Esophagus muscularis mucosa (tissue), 4 donors: ENCODE results near the gene NRF1. TPM values are rescaled to one million over a fixed set of nuclear protein-coding genes. Genes with fewer than 3 reads are reported as not detected.
"Not testable (repeated sequence)": the region's sequence is repeated elsewhere in the genome, so short reads cannot be mapped to it uniquely, and the experiment has no call there.

Experiments used
- DNase-seq: peaks from one replicate; pipeline ENCODE4 v3.0.0-alpha.2; 2017; ENCODE audit errors: extremely low spot score
- H3K27ac ChIP-seq, 4 donors: fragments of 200-600 bp; sonication (generic); replicated peaks in 1 of 4; 1 replicate in 3 of 4; 2 replicates in 1 of 4; pipeline ENCODE4 v1.5.1; 2016 to 2019; ENCODE audit warnings: mild to moderate bottlenecking in 1 of 4
- H3K27me3 ChIP-seq, 4 donors: fragments of 200-600 bp; sonication (generic); one replicate each; pipeline versions ENCODE4 v1.5.1 to v1.6.0; 2016 to 2019
- H3K36me3 ChIP-seq, 4 donors: fragments of 200-600 bp; sonication (generic); one replicate each; pipeline ENCODE4 v1.5.1; 2016 to 2019
- H3K4me1 ChIP-seq, 4 donors: fragments of 200-600 bp; sonication (generic); one replicate each; pipeline ENCODE4 v1.5.1; 2016 to 2019
- H3K4me3 ChIP-seq, 4 donors: fragments of 200-600 bp; sonication (generic); 1 replicate in 2 of 4; 2 replicates in 2 of 4; pipeline ENCODE4 v1.5.1; 2016 to 2019; ENCODE audit warnings: mild to moderate bottlenecking in 4 of 4, moderate library complexity in 1 of 4
- H3K9me3 ChIP-seq, 4 donors: fragments of 200-600 bp; sonication (generic); 1 replicate in 3 of 4; 2 replicates in 1 of 4; pipeline ENCODE4 v1.5.1; 2016 to 2019
- EP300 ChIP-seq: sonication (generic); formaldehyde crosslinking; IDR thresholded peaks from one replicate; pipeline ENCODE4 v1.6.1; 2017; ENCODE audit warnings: antibody characterized with exemption
- POLR2A ChIP-seq: fragments of 450-650 bp; IDR thresholded peaks from one replicate; pipeline ENCODE4 v1.6.1; 2017; ENCODE audit warnings: antibody characterized with exemption, moderate library complexity, mild to moderate bottlenecking, low read depth
- POLR2AphosphoS5 ChIP-seq, 2 donors: sonication (generic); formaldehyde crosslinking; IDR thresholded peaks; one replicate each; pipeline ENCODE4 v1.6.1; 2017; ENCODE audit warnings: antibody characterized with exemption in 2 of 2
- WGBS: methylation state at CpG from one replicate; pipeline ENCODE4 v1.1.5; 2018; 5-methylcytosine and 5-hydroxymethylcytosine counted together
- intact Hi-C: fragments of 100-400 bp; cut with DNase I; formaldehyde crosslinking; loops from one replicate; pipeline ENCODE4 v1.15.1; 2023
- total RNA-seq, 4 donors: library from RNA; depleted of rRNA; stranded (reverse); fragments of >200 nt; gene quantifications; one replicate each; pipeline versions ENCODE4 v1.1.0 to v1.2.1, GENCODE V29; 2016
- TF ChIP-seq, protein P1 (sequence below), 3 experiments: fragments of 200-600 bp in 2 of 3; fragments of 450-650 bp in 1 of 3; sonication (generic) in 2 of 3; IDR thresholded peaks; one replicate each; pipeline ENCODE4 v1.5.1; 2017 to 2019; ENCODE audit warnings: antibody characterized with exemption in 3 of 3, mild to moderate bottlenecking in 2 of 3, moderate library complexity in 1 of 3

Gene NRF1
- total RNA-seq, 4 donors from 2014 or later: 8.7 to 19.1 (median 15.9) TPM

DNA sequence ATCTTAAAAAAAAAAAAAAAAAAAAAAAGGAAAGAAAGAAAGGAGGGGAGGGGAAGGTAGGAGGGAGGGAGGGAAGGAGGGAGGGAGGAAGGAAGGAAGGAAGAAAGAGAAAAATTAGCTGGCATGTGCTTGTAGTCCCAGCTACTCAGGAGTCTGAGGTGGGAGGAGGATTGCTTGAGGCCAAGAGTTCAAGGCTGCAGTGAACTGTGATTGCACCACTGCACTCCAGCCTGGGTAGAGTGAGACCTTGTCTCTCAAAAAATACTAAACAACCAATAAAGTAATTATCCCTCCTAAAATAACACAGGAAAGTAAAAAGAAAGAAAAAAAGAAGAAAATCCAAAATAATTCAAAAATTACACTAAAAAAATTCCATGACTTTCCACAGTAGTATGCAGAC is 13.8 kb upstream of the NRF1 start:
- H3K4me3 ChIP-seq: no peak overlapping the region
- TF ChIP-seq EP300 (no peak), POLR2AphosphoS5 (IDR thresholded peaks at IDR 0.05) (no peak), POLR2A (no peak)
- TF ChIP-seq, protein P1, sequence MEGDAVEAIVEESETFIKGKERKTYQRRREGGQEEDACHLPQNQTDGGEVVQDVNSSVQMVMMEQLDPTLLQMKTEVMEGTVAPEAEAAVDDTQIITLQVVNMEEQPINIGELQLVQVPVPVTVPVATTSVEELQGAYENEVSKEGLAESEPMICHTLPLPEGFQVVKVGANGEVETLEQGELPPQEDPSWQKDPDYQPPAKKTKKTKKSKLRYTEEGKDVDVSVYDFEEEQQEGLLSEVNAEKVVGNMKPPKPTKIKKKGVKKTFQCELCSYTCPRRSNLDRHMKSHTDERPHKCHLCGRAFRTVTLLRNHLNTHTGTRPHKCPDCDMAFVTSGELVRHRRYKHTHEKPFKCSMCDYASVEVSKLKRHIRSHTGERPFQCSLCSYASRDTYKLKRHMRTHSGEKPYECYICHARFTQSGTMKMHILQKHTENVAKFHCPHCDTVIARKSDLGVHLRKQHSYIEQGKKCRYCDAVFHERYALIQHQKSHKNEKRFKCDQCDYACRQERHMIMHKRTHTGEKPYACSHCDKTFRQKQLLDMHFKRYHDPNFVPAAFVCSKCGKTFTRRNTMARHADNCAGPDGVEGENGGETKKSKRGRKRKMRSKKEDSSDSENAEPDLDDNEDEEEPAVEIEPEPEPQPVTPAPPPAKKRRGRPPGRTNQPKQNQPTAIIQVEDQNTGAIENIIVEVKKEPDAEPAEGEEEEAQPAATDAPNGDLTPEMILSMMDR (IDR thresholded peaks at IDR 0.05): no peak
- intact Hi-C loops: no loop called here
- H3K4me1 ChIP-seq: no peaks in the 10 kb centered on the region
- no peaks in the 10 kb centered on the region for H3K9me3 ChIP-seq
- H3K27me3 ChIP-seq: peaks cover 0 to 10% (median 0%) of the 10 kb centered on the region in 4 donors
- DNase-seq: no peak
- no peaks in the 10 kb centered on the region for H3K36me3 ChIP-seq
- H3K27ac ChIP-seq: no peak overlapping the region

DNA sequence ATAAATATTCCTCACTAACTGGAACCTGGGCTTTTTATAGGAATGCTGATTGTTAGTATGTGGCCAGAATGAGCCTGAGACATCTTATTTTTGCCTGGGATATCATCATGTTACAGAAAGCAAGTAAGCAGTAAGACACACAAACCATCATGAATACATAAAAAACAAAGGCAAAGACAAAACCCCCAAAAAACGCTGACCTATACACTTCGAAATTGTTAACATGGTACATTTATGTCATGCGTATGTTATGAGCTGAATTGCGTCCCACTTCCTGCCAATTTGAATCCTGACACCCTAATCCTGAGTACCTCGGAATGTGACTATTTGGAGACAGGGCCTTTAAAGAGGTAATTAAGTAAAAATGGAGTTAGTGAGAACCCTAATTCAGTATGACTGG is 12.3 kb upstream of the NRF1 start:
- no peak for DNase-seq
- H3K4me3 ChIP-seq: no peak overlapping the region
- intact Hi-C loops: no loop called here
- H3K4me1 ChIP-seq: no peaks in the 10 kb centered on the region
- TF ChIP-seq EP300 (no peak), POLR2A (no peak)
- no peaks in the 10 kb centered on the region for H3K9me3 ChIP-seq
- peaks cover 0 to 10% (median 0%) of the 10 kb centered on the region in 4 donors for H3K27me3 ChIP-seq
- H3K36me3 ChIP-seq: no peaks in the 10 kb centered on the region
- 90% methylated on average over 5 of the region's 5 CpGs for WGBS
- H3K27ac ChIP-seq: no peak overlapping the region

DNA sequence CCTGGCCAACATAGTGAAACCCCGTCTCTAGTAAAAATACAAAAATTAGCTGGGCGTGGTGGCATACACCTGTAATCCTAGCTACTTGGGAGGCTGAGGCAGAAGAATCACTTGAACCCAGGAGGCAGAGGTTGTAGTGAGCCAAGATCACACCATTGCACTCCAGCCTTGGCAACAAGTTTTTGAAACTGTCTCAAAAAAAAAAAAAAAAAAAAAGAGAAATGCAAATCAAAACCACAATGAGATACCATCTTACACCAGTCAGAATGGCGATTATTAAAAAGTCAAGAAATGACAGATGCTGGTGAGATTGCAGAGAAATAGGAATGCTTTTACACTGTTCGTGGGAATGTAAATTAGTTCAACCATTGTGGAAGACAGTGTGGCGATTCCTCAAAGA is 7.9 kb upstream of the NRF1 start:
- intact Hi-C loops, H3K36me3 ChIP-seq, H3K9me3 ChIP-seq, H3K27ac ChIP-seq, H3K4me3 ChIP-seq, H3K27me3 ChIP-seq, H3K4me1 ChIP-seq, DNase-seq: not testable (repeated sequence)
- WGBS: 71% methylated on average over 5 of the region's 5 CpGs

DNA sequence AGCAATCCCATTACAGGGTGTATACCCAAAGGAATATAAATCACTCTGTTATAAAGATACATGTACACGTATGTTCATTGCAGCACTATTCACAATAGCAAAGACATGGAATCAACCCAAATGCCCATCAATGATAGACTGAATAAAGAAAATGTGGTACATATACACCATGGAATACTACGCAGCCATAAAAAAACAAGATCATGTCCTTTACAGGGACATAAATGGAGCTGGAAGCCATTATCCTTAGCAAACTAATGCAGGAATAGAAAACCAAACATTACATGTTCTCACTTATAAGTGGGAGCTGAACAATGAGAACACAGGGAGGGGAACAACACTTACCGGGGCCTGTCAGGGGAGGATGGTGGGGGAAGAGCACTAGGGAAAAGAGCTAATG is 7.5 kb upstream of the NRF1 start:
- H3K4me3 ChIP-seq, H3K27me3 ChIP-seq, H3K4me1 ChIP-seq, H3K36me3 ChIP-seq, intact Hi-C loops, H3K27ac ChIP-seq, H3K9me3 ChIP-seq, DNase-seq: not testable (repeated sequence)
- WGBS: 95% methylated on average over 3 of the region's 3 CpGs

DNA sequence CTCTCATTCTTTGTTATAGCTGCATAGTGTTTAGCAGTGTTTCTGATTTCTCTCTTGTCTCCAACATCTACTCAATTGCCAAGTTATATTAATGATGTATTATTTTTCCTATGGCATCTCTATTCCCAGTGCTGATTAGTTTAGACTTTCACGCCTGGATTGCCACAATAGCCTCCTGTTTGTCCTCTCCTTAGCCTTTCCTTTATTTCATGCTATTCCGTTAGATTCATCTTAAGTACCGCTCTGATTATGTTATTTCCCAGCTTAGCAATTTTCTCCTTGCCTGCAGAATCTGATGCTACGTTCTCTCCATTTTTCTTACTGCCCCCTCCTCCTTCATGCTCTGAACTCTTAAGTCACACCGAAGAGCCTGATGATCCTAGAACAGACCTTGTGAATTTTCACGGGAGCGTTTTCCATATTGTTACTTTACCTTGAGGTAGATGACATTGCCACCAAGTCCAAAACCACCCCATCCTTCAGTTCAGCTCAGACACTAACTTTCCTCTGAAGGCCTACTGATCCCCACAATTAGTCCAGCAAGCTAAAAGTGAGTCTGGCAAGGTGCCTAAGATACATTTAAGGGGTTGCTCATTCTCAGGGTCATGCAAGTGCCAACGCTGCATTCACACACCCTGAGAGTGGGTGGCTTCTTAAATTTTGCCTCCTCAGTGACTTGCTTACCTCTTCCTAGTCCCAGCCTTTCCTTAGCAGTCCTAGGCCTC is 6.6 kb upstream of the NRF1 start:
- H3K36me3 ChIP-seq: peaks cover 0 to 8% (median 0%) of the 10 kb centered on the region in 4 donors
- H3K4me3 ChIP-seq: no peak overlapping the region
- no peak for DNase-seq
- H3K9me3 ChIP-seq: no peaks in the 10 kb centered on the region
- no peak overlapping the region for H3K27ac ChIP-seq
- 77% methylated on average over 8 of the region's 8 CpGs for WGBS
- H3K27me3 ChIP-seq: no peaks in the 10 kb centered on the region
- intact Hi-C loops: no loop called here
- H3K4me1 ChIP-seq: peaks cover under 1 to 8% (median 3%) of the 10 kb centered on the region in 4 donors
- TF ChIP-seq, protein P1 (IDR thresholded peaks at IDR 0.05): no peak
- TF ChIP-seq POLR2AphosphoS5 (IDR thresholded peaks at IDR 0.05): no peak
- no peak for TF ChIP-seq POLR2A
- no peak for TF ChIP-seq EP300

DNA sequence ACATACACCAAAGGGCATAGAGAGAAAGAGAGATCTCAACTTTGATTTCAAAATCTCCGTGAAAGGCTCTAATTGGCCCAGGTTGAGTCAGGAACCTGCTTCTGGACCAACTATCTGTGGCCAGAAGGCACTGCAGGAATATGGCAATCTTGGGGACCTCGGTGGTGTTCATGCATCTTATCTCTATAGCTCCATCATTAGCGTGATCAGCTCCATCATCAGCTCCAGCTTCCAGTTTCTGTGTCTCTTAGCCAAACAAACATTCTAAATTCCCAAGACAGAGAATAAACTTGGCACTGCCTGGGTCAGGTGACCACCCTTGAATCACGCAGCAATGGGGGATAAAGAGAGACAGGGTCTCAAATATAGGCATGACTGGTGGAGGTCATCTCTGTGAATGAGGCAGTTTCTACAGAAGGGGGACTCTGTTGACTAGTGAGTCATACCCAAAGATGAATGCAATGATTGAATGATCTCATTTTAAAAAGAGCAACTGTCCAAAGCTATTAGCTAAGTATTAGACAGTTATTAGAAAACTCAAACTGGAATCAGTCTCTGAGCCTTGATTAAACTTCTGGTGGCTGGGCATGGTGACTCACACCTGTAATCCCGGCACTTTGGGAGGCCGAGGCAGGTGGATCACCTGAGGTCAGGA is 5.4 kb upstream of the NRF1 start:
- no peaks in the 10 kb centered on the region for H3K27me3 ChIP-seq
- intact Hi-C loops: no loop called here
- no peak overlapping the region for H3K4me3 ChIP-seq
- H3K9me3 ChIP-seq: no peaks in the 10 kb centered on the region
- no peak overlapping the region for H3K27ac ChIP-seq
- TF ChIP-seq, protein P1 (IDR thresholded peaks at IDR 0.05): no peak
- TF ChIP-seq EP300 (no peak), POLR2AphosphoS5 (IDR thresholded peaks at IDR 0.05) (no peak)
- DNase-seq: no peak
- 96% methylated on average over 6 of the region's 6 CpGs for WGBS
- peaks cover 8 to 19% (median 13%) of the 10 kb centered on the region in 4 donors for H3K4me1 ChIP-seq
- peaks cover 0 to 8% (median 0%) of the 10 kb centered on the region in 4 donors for H3K36me3 ChIP-seq
